ENCODE data around the gene PGLYRP4.
"Not testable (repeated sequence)": the region's sequence is repeated elsewhere in the genome, so short reads cannot be mapped to it uniquely, and the experiment has no call there.

Gene PGLYRP4

DNA sequence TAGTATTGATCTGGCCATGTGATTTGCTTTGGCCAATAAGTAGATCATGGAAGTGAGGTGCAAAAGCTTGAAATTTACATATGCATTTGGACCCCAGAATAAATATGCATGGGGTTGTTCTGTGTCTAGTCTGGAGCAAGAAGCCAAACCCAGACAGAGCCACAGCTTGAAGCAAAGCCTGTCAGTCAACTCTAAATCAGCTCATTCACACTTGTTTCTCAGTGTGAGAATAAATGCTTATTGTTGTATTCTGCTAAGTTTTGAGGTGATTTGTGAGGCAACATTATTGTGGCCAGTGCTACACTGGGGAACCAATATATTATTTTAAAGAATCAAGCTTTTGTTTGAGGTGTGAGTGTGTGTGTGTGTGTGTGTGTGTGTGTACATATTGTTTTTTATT, 23.7 kb downstream of the PGLYRP4 start:
- no peaks in the 10 kb centered on the region for H3K27me3 ChIP-seq (ENCODE audit: insufficient read depth, low read length)
- H2AFZ ChIP-seq (ENCODE audit: low read depth, low read length) = no peak overlapping the region
- H3K36me3 ChIP-seq (ENCODE audit: insufficient read depth, low read length) = no peaks in the 10 kb centered on the region
- no peak overlapping the region for H3K4me3 ChIP-seq (ENCODE audit: low read length)
- no peaks in the 10 kb centered on the region for H3K4me1 ChIP-seq (ENCODE audit: insufficient read depth, low read length)
- peaks cover 2% of the 10 kb centered on the region for H3K9me3 ChIP-seq (ENCODE audit: low read length)

DNA sequence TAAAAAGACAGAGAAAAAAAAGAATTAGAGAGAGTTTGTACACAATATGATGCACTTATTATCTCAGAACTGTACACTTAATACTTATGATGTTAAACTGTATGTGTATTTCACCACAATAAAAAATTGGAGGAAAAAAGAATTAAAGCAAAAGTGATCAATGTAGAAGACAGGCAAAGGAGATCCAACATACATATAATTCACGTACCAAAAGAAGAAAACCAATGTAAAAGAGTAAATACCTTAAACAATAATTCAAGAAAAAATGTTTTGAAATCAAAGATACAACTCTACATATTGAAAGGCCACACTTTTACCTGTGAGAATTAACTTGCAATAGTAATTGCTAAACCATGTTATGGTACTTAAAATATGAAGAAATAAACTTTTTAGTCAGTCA, 26.1 kb downstream of the PGLYRP4 start:
- H3K36me3 ChIP-seq (ENCODE audit: insufficient read depth, low read length) = no peaks in the 10 kb centered on the region
- no peak overlapping the region for H2AFZ ChIP-seq (ENCODE audit: low read depth, low read length)
- H3K4me1 ChIP-seq (ENCODE audit: insufficient read depth, low read length) = no peaks in the 10 kb centered on the region
- H3K4me3 ChIP-seq (ENCODE audit: low read length) = no peak overlapping the region
- H3K27me3 ChIP-seq (ENCODE audit: insufficient read depth, low read length) = no peaks in the 10 kb centered on the region
- peaks cover 2% of the 10 kb centered on the region for H3K9me3 ChIP-seq (ENCODE audit: low read length)

DNA sequence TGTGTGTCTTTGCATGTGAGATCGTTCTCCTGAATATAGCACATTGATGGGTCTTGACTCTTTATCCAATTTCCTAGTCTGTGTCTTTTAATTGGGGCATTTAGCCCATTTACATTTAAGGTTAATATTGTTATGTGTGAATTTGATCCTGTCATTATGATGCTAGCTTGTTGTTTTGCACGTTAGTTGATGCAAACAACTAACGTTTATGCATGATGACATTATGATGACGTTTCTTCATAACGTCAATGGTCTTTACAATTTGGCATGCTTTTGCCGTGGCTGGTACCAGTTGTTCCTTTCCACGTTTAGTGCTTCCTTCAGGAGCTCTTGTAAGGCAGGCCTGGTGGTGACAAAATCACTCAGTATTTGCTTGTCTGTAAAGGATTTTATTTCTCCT, 30.5 kb downstream of the PGLYRP4 start:
- H3K27me3 ChIP-seq (ENCODE audit: insufficient read depth, low read length); H2AFZ ChIP-seq (ENCODE audit: low read depth, low read length); H3K9me3 ChIP-seq (ENCODE audit: low read length); H3K36me3 ChIP-seq (ENCODE audit: insufficient read depth, low read length); H3K4me1 ChIP-seq (ENCODE audit: insufficient read depth, low read length); H3K4me3 ChIP-seq (ENCODE audit: low read length): not testable (repeated sequence)

DNA sequence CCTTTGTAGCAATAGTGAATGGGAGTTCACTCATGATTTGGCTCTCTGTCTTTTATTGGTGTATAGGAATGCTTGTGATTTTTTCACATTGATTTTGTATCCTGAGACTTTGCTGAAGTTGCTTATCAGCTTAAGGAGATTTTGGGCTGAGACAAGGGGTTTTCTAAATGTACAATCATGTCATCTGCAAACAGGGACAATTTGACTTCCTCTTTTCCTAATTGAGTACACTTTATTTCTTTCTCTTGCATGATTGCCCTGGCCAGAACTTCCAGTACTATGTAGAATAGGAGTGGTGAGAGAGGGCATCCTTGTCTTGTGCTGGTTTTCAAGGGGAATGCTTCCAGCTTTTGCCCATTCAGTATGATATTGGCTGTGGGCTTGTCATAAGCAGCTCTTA, 32.6 kb downstream of the PGLYRP4 start:
- not testable (repeated sequence) for H3K9me3 ChIP-seq (ENCODE audit: low read length); H3K27me3 ChIP-seq (ENCODE audit: insufficient read depth, low read length); H3K36me3 ChIP-seq (ENCODE audit: insufficient read depth, low read length); H3K4me3 ChIP-seq (ENCODE audit: low read length); H2AFZ ChIP-seq (ENCODE audit: low read depth, low read length); H3K4me1 ChIP-seq (ENCODE audit: insufficient read depth, low read length)

DNA sequence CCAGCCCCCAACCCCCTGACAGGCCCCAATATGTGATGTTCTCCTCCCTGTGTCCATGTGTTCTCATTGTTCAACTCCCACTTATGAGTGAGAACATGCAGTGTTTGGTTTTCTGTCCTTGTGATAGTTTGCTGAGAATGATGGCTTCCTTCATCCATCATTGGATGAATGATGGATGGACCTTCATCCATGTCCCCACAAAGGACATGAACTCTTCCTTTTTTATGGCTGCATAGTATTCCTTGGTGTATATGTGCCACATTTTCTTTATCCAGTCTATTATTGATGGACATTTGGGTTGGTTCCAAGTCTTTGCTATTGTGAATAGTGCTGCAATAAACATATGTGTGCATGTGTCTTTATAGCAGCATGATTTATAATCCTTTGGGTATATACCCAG, 34.3 kb downstream of the PGLYRP4 start:
- not testable (repeated sequence) for H3K4me1 ChIP-seq (ENCODE audit: insufficient read depth, low read length); H3K27me3 ChIP-seq (ENCODE audit: insufficient read depth, low read length); H3K9me3 ChIP-seq (ENCODE audit: low read length); H3K4me3 ChIP-seq (ENCODE audit: low read length); H2AFZ ChIP-seq (ENCODE audit: low read depth, low read length); H3K36me3 ChIP-seq (ENCODE audit: insufficient read depth, low read length)

DNA sequence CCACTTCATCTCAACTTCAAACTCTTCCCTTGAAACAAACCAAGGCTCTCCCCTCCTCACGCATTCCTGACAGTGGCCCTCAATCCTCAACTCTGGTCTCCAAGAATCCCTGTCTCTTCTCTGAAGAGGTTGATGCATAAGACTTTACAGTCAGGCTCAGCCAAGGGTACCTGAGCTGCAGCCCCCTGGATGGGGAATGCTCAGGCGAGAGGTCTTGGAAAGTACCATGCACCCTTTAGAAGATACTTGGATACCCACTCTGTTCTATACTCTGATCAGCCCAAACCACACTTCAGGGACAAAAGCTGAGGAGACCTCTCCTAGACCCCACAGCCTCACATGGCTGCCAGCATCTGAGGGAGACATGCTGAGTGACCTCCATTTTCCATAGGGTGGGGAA, 35.4 kb downstream of the PGLYRP4 start:
- no peak overlapping the region for H3K4me3 ChIP-seq (ENCODE audit: low read length)
- H3K9me3 ChIP-seq (ENCODE audit: low read length) = no peaks in the 10 kb centered on the region
- H3K36me3 ChIP-seq (ENCODE audit: insufficient read depth, low read length) = no peaks in the 10 kb centered on the region
- no peak overlapping the region for H2AFZ ChIP-seq (ENCODE audit: low read depth, low read length)
- peaks cover 4% of the 10 kb centered on the region for H3K27me3 ChIP-seq (ENCODE audit: insufficient read depth, low read length)
- no peaks in the 10 kb centered on the region for H3K4me1 ChIP-seq (ENCODE audit: insufficient read depth, low read length)

DNA sequence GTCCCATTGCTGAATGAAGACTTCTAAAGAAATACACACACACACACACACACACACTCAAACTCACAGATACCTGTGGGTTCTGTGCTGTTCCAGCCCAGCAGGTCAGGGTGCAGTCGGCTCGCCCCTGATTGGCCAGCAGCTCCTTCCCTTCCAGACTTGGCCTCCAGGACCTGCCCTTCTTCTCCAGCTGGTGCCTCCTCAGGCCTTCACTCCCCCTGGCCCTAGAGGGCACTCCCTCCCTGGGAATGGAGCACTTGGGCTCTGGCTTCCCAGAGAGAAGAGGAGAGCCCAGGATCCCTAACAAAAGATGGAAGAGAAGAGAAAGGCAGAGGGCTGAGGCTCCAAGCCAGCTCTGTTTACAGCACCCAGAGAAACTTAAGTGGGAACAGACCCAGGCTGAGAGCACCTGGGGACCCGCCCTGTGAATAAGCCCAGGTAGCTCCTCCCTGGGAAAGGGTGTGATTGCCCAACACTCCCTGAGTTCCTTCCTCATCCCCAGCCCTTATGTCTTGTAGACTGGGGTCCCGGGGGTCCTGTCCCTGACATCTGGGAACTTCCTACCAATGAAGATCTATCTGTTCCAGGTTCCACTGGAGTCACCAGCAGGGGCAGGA, 36.0 kb downstream of the PGLYRP4 start, which contains the start of gene PGLYRP3:
Gene PGLYRP3, minus strand, starts transcription at position 383 of the 617 bp plus-strand sequence. CDS start 2,287 bp downstream, outside the sequence.
- Histone ChIP-seq H2AFZ (ENCODE audit: low read depth, low read length) (no peak within 1 kb of the TSS), H3K27me3 (ENCODE audit: insufficient read depth, low read length) (peaks cover 4% of the 10 kb centered on the region), H3K4me3 (ENCODE audit: low read length) (no peak within 1 kb of the TSS), H3K9me3 (ENCODE audit: low read length) (no peaks in the 10 kb centered on the region), H3K4me1 (ENCODE audit: insufficient read depth, low read length) (no peaks in the 10 kb centered on the region), H3K36me3 (ENCODE audit: insufficient read depth, low read length) (no peaks in the 10 kb centered on the region)

DNA sequence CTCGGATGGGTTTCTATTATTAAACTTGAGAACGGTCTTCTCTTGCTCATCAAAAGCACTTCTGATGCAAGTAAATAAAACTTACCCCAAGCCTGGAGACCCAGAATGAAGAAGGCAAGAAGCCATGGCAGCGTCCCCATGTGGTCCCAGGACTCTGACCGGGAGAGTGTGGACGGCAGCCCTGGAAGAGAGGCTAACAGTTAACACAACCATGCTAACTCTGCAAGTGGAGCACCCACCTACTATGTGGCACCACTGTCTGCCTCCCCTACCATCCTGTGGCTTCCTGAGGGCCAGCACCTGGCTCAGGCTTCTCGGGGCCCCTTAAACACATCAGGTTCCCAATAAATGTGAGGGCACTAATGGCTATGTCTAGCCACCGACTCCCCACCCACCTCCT, 38.1 kb downstream of the PGLYRP4 start:
- H3K9me3 ChIP-seq (ENCODE audit: low read length) = no peaks in the 10 kb centered on the region
- H3K4me1 ChIP-seq (ENCODE audit: insufficient read depth, low read length) = no peaks in the 10 kb centered on the region
- H3K4me3 ChIP-seq (ENCODE audit: low read length) = no peak overlapping the region
- H3K36me3 ChIP-seq (ENCODE audit: insufficient read depth, low read length) = no peaks in the 10 kb centered on the region
- H3K27me3 ChIP-seq (ENCODE audit: insufficient read depth, low read length) = peaks cover 8% of the 10 kb centered on the region
- no peak overlapping the region for H2AFZ ChIP-seq (ENCODE audit: low read depth, low read length)

DNA sequence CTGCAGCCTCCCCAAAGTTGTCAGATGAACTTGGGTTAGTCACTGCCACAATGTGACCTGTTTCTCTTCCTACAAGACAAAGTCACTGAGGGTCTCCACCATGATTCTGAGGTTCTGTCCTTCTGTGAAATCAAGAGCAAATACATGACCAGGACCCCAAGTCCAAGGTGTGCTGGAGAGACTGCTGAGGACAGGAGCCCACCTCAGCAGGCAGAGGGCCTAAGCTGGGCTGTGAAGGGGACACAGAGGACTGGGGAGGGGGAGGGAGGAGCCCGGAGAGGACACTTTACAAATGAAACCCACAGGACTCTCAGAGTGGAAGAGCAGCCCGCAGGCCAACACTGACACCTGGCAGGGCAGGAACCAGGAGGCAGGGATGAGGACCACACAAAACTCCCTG, 39.2 kb downstream of the PGLYRP4 start:
- Histone ChIP-seq H3K9me3 (ENCODE audit: low read length) (no peaks in the 10 kb centered on the region), H3K36me3 (ENCODE audit: insufficient read depth, low read length) (no peaks in the 10 kb centered on the region), H3K4me3 (ENCODE audit: low read length) (no peak overlapping the region), H2AFZ (ENCODE audit: low read depth, low read length) (no peak overlapping the region), H3K4me1 (ENCODE audit: insufficient read depth, low read length) (no peaks in the 10 kb centered on the region), H3K27me3 (ENCODE audit: insufficient read depth, low read length) (peaks cover 8% of the 10 kb centered on the region)

DNA sequence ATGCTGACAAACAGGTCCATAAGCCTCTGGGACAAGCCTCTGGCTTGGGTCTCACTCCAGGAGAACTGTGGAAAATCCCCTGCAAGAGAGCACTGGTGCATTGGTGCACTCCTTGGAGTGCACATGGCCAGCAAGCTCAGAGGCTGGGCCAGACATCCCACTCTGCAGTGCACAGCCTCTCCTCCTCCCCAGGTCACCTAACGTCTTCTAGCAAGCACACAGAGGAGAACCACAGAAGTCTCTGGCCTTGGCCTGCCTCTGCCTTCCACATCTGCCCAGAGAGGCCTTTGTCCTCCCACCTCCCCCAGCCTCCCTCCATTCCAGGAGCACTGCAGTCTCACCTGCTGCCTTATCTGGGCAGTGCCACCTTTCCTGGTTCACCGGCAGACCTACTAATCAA, 40.1 kb downstream of the PGLYRP4 start:
- Histone ChIP-seq H3K4me3 (ENCODE audit: low read length) (no peak overlapping the region), H3K36me3 (ENCODE audit: insufficient read depth, low read length) (no peaks in the 10 kb centered on the region), H2AFZ (ENCODE audit: low read depth, low read length) (no peak overlapping the region), H3K4me1 (ENCODE audit: insufficient read depth, low read length) (no peaks in the 10 kb centered on the region), H3K27me3 (ENCODE audit: insufficient read depth, low read length) (peaks cover 8% of the 10 kb centered on the region), H3K9me3 (ENCODE audit: low read length) (no peaks in the 10 kb centered on the region)

DNA sequence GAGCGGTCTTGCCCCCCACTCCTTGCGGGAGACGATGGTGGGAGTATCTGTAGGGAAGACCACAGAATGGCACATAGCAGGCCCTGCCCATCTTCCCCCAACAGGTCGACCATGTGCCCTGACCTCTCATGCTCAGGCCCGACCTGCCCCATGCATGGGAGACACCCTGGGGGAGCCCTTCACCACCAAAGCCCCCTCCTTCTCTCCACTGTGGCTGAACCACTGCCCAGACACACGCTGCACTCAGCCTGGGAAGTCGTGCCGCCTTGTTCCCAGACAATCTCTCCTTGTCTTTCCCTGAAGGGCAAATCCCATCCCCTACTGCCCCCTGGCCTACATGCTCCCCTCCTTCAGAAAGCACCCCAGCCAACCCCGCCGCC, 41.4 kb downstream of the PGLYRP4 start:
- no peak overlapping the region for H2AFZ ChIP-seq (ENCODE audit: low read depth, low read length)
- H3K9me3 ChIP-seq (ENCODE audit: low read length) = no peaks in the 10 kb centered on the region
- no peaks in the 10 kb centered on the region for H3K4me1 ChIP-seq (ENCODE audit: insufficient read depth, low read length)
- H3K27me3 ChIP-seq (ENCODE audit: insufficient read depth, low read length) = peaks cover 8% of the 10 kb centered on the region
- no peak overlapping the region for H3K4me3 ChIP-seq (ENCODE audit: low read length)
- H3K36me3 ChIP-seq (ENCODE audit: insufficient read depth, low read length) = no peaks in the 10 kb centered on the region

DNA sequence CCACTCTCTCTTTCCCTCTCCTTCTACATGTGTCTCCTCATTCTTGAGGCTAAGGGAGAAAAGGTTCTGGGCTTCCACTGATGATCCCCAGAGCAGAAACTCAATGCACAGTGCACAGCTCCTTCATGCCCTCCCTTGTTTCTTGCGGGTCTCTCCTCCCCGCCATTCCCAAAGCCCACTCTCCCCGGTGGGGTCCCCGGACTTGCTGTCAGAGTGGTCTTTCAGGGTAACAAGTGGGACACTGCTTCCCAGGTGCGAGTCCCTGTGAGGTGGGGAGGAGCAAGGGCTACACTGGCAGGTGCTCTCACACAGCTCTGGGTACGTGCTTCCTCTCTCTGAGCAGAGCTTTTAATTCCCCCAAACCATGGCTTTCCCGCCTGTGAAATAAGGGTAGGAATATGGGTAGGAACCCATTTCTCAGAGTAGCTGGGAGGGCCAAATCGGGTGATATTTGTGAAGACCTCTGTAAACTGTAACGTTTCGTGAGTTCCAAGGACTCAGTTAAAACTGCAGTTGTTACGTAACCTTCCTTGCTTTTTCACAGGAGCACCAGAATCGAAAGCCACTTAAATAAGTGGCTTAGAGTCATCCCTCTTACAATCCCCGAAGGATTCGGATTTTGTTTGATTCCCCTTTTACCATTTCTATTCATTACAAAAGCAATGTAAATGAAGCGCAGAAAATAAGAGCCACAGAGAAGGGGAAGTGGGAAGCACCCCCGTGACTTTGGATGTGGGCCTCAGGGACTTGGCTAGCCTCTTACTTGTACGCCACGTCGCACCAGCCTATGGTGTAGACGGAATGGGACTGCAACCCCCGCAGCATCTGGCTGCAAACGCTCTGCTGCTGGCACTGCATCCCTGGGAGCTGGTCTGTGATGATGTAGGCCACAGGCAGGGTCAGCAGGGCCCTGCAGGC, 42.1 kb downstream of the PGLYRP4 start:
- Histone ChIP-seq H2AFZ (ENCODE audit: low read depth, low read length) (no peak overlapping the region), H3K4me3 (ENCODE audit: low read length) (no peak overlapping the region), H3K4me1 (ENCODE audit: insufficient read depth, low read length) (no peaks in the 10 kb centered on the region), H3K36me3 (ENCODE audit: insufficient read depth, low read length) (no peaks in the 10 kb centered on the region), H3K9me3 (ENCODE audit: low read length) (no peaks in the 10 kb centered on the region), H3K27me3 (ENCODE audit: insufficient read depth, low read length) (peaks cover 8% of the 10 kb centered on the region)

DNA sequence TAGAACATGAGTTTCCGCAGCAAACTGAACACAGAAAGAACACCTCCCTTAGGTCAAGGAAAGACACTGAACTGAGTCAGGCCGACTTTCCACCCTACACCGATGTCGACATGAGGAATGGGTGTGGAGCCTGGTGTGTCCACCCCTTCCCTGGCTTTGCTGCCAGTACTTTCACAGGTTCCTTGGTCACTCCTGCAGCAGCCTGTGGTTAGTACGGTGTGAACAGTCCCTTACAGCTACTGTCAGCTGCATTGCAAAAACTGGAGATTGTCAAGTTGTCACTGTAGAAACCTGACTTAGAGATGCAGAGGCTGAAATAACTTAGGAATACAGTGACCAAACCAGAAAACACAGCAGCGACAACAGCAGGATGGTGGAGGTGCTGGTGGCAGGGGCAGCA, 43.0 kb downstream of the PGLYRP4 start:
- H3K27me3 ChIP-seq (ENCODE audit: insufficient read depth, low read length) = peaks cover 8% of the 10 kb centered on the region
- H3K36me3 ChIP-seq (ENCODE audit: insufficient read depth, low read length) = no peaks in the 10 kb centered on the region
- H2AFZ ChIP-seq (ENCODE audit: low read depth, low read length) = no peak overlapping the region
- no peak overlapping the region for H3K4me3 ChIP-seq (ENCODE audit: low read length)
- H3K4me1 ChIP-seq (ENCODE audit: insufficient read depth, low read length) = no peaks in the 10 kb centered on the region
- no peaks in the 10 kb centered on the region for H3K9me3 ChIP-seq (ENCODE audit: low read length)

All from neuron (in vitro differentiated cells).